ENCODE results near the gene NID1.

The NID1 gene

DNA sequence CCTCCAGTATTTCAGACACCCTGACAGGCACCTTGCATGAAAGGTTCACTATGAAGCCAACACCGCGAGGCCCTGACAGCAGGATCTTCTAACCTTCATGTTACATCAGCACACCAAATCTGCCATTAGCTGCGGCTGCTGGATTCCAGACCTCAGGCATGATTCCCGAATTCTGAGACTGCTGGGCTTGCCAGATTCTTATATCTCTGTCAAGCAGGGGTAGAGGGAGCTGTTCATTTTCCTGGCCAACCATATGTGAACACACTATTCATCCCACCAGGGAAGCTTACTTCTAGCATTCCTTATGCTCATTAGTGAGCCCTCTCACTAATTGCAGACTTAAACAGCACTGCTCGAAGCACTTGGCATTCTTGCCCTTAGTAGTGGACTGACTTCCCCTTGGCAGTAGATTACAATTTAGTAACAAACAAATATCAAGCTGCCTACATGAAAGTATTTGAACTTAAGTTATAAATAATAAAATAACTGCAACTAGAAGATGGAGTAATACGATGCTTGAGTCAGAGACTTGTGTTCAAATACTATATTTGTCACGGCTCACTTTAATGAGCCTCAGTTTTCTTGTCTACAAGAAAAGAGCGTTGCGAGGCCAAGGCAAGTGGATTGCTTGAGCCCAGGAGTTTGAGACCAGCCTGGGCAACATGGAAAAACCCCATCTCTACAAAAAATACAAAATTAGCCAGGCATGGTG is 43.3 kb downstream of the NID1 start:
- ChIA-PET POLR2A (no interaction called here), CTCF (interaction anchor here (0.7 to 1.3 kb wide), 2 partner anchors 47 to 49 kb away, joined by 3 to 4 read pairs; no protein-coding TSS in a partner anchor)
- TF ChIP-seq, protein P1, sequence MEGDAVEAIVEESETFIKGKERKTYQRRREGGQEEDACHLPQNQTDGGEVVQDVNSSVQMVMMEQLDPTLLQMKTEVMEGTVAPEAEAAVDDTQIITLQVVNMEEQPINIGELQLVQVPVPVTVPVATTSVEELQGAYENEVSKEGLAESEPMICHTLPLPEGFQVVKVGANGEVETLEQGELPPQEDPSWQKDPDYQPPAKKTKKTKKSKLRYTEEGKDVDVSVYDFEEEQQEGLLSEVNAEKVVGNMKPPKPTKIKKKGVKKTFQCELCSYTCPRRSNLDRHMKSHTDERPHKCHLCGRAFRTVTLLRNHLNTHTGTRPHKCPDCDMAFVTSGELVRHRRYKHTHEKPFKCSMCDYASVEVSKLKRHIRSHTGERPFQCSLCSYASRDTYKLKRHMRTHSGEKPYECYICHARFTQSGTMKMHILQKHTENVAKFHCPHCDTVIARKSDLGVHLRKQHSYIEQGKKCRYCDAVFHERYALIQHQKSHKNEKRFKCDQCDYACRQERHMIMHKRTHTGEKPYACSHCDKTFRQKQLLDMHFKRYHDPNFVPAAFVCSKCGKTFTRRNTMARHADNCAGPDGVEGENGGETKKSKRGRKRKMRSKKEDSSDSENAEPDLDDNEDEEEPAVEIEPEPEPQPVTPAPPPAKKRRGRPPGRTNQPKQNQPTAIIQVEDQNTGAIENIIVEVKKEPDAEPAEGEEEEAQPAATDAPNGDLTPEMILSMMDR (IDR thresholded peaks at IDR 0.05; ENCODE audit: control extremely low read depth, extremely low read depth, low read depth, missing control alignments): no peak
- DNase-seq (ENCODE audit: extremely low spot score): no peak

DNA sequence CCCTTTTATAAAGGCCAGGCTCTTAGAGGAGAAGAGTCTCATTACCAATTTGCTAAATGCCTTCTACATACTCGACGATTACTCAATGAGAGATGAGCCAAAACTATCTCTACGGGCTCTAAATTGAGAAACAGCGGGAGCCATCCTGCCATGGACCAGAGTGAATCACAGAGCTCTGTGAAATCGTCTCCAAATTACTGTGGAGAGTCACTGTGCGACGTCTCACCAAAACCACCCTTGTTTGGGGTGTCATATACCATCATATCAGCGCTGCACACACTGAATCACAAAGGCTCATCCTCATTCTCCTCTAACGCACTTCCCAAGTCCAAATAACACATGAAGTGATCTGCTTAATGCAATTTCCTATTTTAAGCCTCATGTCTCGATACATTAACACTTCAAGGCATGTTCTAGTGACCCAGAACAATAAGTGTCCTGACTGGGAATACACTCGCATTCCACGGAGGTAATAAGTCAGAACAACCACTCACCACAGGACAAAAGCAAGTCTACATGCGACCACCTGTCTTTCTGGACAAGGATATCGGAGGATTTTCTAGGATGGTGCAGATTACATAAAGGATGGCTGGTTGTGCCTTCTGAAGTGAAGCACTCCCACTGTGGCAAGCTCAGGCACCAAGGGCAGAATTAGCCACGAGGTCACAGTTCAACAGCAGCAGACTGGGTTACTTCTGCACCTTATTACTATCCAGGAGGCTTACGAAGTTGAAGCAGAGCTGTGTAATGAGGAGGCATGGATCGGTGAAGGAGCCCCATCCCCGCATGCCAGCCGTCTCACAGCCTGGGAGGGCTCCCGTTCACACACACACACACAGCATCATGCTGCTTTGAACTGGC is 44.3 kb downstream of the NID1 start:
- ChIA-PET CTCF (interaction anchor here (1.0 to 1.3 kb wide), 2 partner anchors 24 to 46 kb away, joined by 3 to 4 read pairs; no protein-coding TSS in a partner anchor), POLR2A (no interaction called here)
- DNase-seq (ENCODE audit: extremely low spot score): no peak
- TF ChIP-seq, protein P1 (IDR thresholded peaks at IDR 0.05; ENCODE audit: control extremely low read depth, extremely low read depth, low read depth, missing control alignments): no peak

DNA sequence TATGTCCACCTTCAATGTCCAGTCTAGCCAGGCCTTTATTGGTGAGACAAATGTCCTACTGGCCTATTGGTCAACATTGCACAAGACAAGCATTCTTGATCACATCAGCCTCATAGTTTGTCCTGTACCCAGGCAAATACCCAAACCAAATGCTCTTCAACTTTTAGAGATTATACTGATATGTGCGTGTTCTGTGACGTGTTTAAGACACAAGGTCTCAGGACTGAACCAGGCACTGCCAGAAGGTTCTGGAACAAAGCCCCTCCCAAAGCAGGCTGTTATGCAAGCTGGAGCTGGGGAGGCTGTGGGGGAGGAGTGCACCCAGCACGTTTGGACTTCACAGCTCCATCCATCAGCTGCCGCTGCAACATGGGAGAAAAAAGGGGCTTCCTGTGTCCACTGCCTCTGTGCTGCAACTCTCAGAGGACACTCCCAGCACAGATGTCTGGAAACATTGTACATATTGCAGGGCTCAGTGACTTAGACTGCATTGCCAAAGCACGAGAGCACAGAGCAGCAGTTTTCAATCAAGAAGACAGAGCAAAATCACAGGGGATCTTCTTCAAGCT is 45.9 kb downstream of the NID1 start:
- TF ChIP-seq, protein P1 (IDR thresholded peaks at IDR 0.05; ENCODE audit: control extremely low read depth, extremely low read depth, low read depth, missing control alignments): no peak
- ChIA-PET POLR2A (no interaction called here), CTCF (interaction anchor here (1.4 to 2.2 kb wide), 4 partner anchors 9 to 48 kb away, joined by 4 to 9 read pairs (median 7); no protein-coding TSS in a partner anchor)
- DNase-seq (ENCODE audit: extremely low spot score): no peak

DNA sequence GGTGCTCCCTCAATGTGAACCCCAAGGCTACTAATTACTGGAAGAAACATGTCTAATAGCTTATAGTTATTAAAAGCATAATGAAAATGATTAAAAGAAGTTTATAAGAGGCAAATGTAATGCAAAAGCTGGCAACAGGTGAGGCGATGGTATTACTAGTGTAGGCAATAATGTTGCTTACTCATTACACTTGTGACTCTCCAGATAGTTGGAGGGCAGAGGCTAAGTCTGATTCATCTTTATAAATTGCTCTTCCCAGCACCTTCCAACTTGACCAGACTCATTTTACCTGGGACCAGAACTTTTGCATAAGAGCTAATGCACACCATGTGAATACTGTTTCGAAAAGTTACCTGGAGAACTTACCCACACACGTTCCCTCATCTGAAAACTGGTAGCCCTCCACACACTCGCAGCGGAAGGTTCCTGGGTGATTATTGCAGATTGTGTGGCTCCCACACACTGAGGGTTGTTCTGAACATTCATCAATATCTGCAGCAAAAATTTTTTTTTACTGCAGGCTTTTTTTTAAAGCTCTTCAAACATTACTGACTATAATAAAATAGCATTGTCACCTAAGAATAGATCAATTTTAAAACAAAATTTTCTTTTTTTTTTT is 48.0 kb downstream of the NID1 start:
- DNase-seq (ENCODE audit: extremely low spot score): no peak
- ChIA-PET CTCF (interaction anchor here (1.1 to 2.2 kb wide), 4 partner anchors 12 to 45 kb away, joined by 3 to 8 read pairs (median 3); no protein-coding TSS in a partner anchor), POLR2A (no interaction called here)
- TF ChIP-seq, protein P1 (IDR thresholded peaks at IDR 0.05; ENCODE audit: control extremely low read depth, extremely low read depth, low read depth, missing control alignments): no peak

DNA sequence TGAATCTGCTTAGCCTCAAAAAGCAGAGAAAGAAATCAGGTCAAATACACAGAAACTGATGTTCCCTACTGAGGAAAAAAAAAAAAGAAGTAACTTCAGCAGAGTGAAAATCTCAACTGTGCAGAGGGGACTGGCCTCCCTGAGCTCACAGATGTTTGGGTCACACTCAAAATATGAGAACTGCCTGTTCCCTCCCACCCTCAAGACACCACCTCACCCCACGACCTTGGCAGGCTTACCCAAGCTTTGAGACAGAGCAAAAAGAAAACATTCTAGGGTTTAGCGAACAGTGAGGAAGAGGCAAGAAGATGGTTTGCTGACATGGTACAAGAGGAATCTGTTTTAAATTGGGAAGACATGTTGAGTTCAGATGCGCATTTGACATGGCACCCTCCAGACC is 48.8 kb downstream of the NID1 start:
- ChIA-PET CTCF (interaction anchor here (1.0 kb wide), 1 partner anchor 12 kb away, joined by 3 read pairs; no protein-coding TSS in a partner anchor), POLR2A (no interaction called here)
- TF ChIP-seq, protein P1 (IDR thresholded peaks at IDR 0.05; ENCODE audit: control extremely low read depth, extremely low read depth, low read depth, missing control alignments): no peak
- DNase-seq (ENCODE audit: extremely low spot score): no peak

DNA sequence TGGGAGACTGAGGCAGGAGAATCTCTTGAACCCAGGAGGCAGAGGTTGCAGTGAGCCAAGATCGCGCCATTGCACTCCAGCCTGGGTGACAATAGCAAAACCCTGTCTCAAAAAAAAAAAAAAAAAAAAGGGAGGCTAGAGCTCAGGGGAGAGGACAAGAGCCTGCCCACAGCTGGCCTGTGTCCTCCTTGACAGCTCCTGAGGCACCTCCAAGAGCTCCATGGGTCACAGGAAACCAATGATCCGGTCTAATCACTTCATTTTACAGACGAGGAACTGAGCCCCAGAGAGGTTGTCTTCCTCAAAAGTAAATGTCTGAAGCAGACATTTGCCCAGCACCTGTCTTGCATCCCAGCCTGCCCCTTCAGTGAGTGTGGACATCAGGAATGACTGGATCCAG is 49.4 kb downstream of the NID1 start:
- TF ChIP-seq, protein P1 (IDR thresholded peaks at IDR 0.05; ENCODE audit: control extremely low read depth, extremely low read depth, low read depth, missing control alignments): no peak
- ChIA-PET POLR2A (no interaction called here), CTCF (interaction anchor here (1.0 kb wide), 1 partner anchor 12 kb away, joined by 3 read pairs; no protein-coding TSS in a partner anchor)
- DNase-seq (ENCODE audit: extremely low spot score): no peak

Measured in GM10248 (cell line).